HEK293 (cell line): ENCODE results near the gene ANKZF1.

Experiments
- TSHZ1 ChIP-seq: fragments of 450-650 bp; formaldehyde crosslinking; IDR thresholded peaks from 2 replicates; pipeline ENCODE4 v1.5.1; 2016; ENCODE audit warnings: missing biosample characterization, missing genetic modification characterization, borderline replicate concordance
- ZBTB1 ChIP-seq: fragments of 450-650 bp; formaldehyde crosslinking; IDR thresholded peaks from 2 replicates; pipeline ENCODE4 v1.5.1; 2016; ENCODE audit warnings: missing biosample characterization, missing genetic modification characterization

GRCh38 chr2:219207884-219208740 is 21.5 kb upstream of the ANKZF1 start:
- TF ChIP-seq TSHZ1 (tag by site-specific recombination) (no peak), ZBTB1 (tag by site-specific recombination) (no peak)
